CD14-positive monocyte (primary cell): ENCODE results near the gene MFSD8. TPM values are rescaled to one million over a fixed set of nuclear protein-coding genes. Genes with fewer than 3 reads are reported as not detected.
A peak's percentile ranks its signal among the peaks of the same experiment; 100 is the strongest.

ENCODE experiments used
- DNase-seq, 3 donors: peaks; one replicate each; pipeline ENCODE4 v3.0.0-alpha.2; 2011 to 2022
- H2AFZ ChIP-seq: 2 replicates; pipeline ENCODE4 v1.6.0; 2012; ENCODE audit warnings: mild to moderate bottlenecking, low read depth, low read length, inconsistent platforms; ENCODE audit not compliant: insufficient read depth, poor library complexity, severe bottlenecking
- H3K27ac ChIP-seq, 2 donors: 1 replicate in 1 of 2; 2 replicates in 1 of 2; pipeline ENCODE4 v1.5.1; 2012 to 2013; ENCODE audit warnings: low read length in 2 of 2, control low read depth in 1 of 2, inconsistent platforms in 1 of 2, low read depth in 1 of 2, mild to moderate bottlenecking in 1 of 2
- H3K27me3 ChIP-seq, 2 donors: one replicate each; pipeline versions ENCODE4 v1.6.0 to v1.6.1; 2011 to 2013; ENCODE audit warnings: low read length in 2 of 2; ENCODE audit not compliant: control insufficient read depth in 2 of 2, insufficient read depth in 2 of 2
- H3K36me3 ChIP-seq, 2 donors: replicated peaks in 1 of 2; 1 replicate in 1 of 2; 2 replicates in 1 of 2; pipeline versions ENCODE4 v1.5.1 to v1.6.1; 2012 to 2013; ENCODE audit warnings: low read length in 2 of 2, control low read depth in 1 of 2, inconsistent platforms in 1 of 2, mild to moderate bottlenecking in 1 of 2; ENCODE audit not compliant: insufficient read depth in 2 of 2, control insufficient read depth in 1 of 2
- H3K4me1 ChIP-seq, 2 donors: 1 replicate in 1 of 2; 2 replicates in 1 of 2; pipeline versions ENCODE4 v1.5.1 to v1.6.1; 2012 to 2013; ENCODE audit warnings: low read length in 2 of 2, control low read depth in 1 of 2, inconsistent platforms in 1 of 2, mild to moderate bottlenecking in 1 of 2, moderate library complexity in 1 of 2; ENCODE audit not compliant: insufficient read depth in 2 of 2, control insufficient read depth in 1 of 2
- H3K4me2 ChIP-seq: replicated peaks from 2 replicates; pipeline ENCODE3; 2012; ENCODE audit warnings: low read length, moderate library complexity, mild to moderate bottlenecking; ENCODE audit not compliant: poor library complexity, severe bottlenecking; ENCODE audit errors: extremely low read depth
- H3K4me3 ChIP-seq, 3 experiments: fragments of 200-600 bp in 1 of 3; sonication (generic) in 1 of 3; replicated peaks in 1 of 3; 1 replicate in 2 of 3; 2 replicates in 1 of 3; pipeline ENCODE4 v1.5.1; 2011 to 2013; ENCODE audit warnings: low read length in 3 of 3, mild to moderate bottlenecking in 3 of 3, control low read depth in 2 of 3, low read depth in 2 of 3, inconsistent platforms in 1 of 3, moderate library complexity in 1 of 3
- H3K79me2 ChIP-seq: 2 replicates; pipeline ENCODE4 v1.6.0; 2012; ENCODE audit warnings: mild to moderate bottlenecking, control low read depth, inconsistent platforms, low read length, moderate library complexity; ENCODE audit not compliant: insufficient read depth
- H3K9ac ChIP-seq: 2 replicates; pipeline ENCODE4 v1.6.0; 2017; ENCODE audit warnings: low read length, mild to moderate bottlenecking; ENCODE audit not compliant: insufficient read depth, poor library complexity, severe bottlenecking
- H3K9me3 ChIP-seq, 2 donors: replicated peaks in 1 of 2; 1 replicate in 1 of 2; 2 replicates in 1 of 2; pipeline versions ENCODE4 v1.5.1 to v1.6.1; 2012 to 2013; ENCODE audit warnings: low read length in 2 of 2, control low read depth in 1 of 2; ENCODE audit not compliant: control insufficient read depth in 1 of 2, insufficient read depth in 1 of 2
- H4K20me1 ChIP-seq: 2 replicates; pipeline ENCODE4 v1.6.0; 2012; ENCODE audit warnings: mild to moderate bottlenecking, low read length, control low read depth, moderate library complexity; ENCODE audit not compliant: insufficient read depth
- H3K27ac Mint-ChIP-seq, 7 donors: one replicate each; pipeline ENCODE4 v1.8.0; 2020; ENCODE audit warnings: mild to moderate bottlenecking in 7 of 7, mixed read lengths in 7 of 7, moderate library complexity in 6 of 7, inconsistent platforms in 2 of 7
- H3K27me3 Mint-ChIP-seq, 3 donors: one replicate each; pipeline ENCODE4 v1.8.0; 2021 to 2022; ENCODE audit warnings: low read depth in 3 of 3, mild to moderate bottlenecking in 3 of 3, mixed read lengths in 3 of 3, moderate library complexity in 3 of 3, inconsistent platforms in 1 of 3
- H3K36me3 Mint-ChIP-seq, 2 donors: one replicate each; pipeline ENCODE4 v1.8.0; 2020; ENCODE audit warnings: mixed read lengths in 2 of 2, inconsistent platforms in 1 of 2, mild to moderate bottlenecking in 1 of 2
- H3K4me1 Mint-ChIP-seq: one replicate; pipeline ENCODE4 v1.8.0; 2020; ENCODE audit warnings: mild to moderate bottlenecking, mixed read lengths
- H3K4me3 Mint-ChIP-seq, 2 donors: one replicate each; pipeline ENCODE4 v1.8.0; 2020; ENCODE audit warnings: mild to moderate bottlenecking in 2 of 2, mixed read lengths in 2 of 2, moderate library complexity in 1 of 2
- H3K9me3 Mint-ChIP-seq, 7 donors: one replicate each; pipeline ENCODE4 v1.8.0; 2020 to 2022; ENCODE audit warnings: mixed read lengths in 7 of 7, mild to moderate bottlenecking in 6 of 7, moderate library complexity in 6 of 7, inconsistent platforms in 2 of 7
- CTCF ChIP-seq: fragments of 200-600 bp; IDR thresholded peaks from one replicate; pipeline ENCODE4 v1.8.0; 2022; ENCODE audit warnings: antibody characterized with exemption, mild to moderate bottlenecking
- WGBS: methylation state at CpG from one replicate; pipeline ENCODE4 v1.1.5; 2013; ENCODE audit warnings: missing lambda C conversion rate; ENCODE audit not compliant: insufficient coverage; 5-methylcytosine and 5-hydroxymethylcytosine counted together
- intact Hi-C, 2 donors: fragments of 100-400 bp; cut with micrococcal nuclease; formaldehyde crosslinking; loops; one replicate each; pipeline versions ENCODE4 v1.15.0 to v1.15.1; 2023
- polyA plus RNA-seq, 3 donors: library from polyadenylated mRNA; depleted of rRNA in 1 of 3; unstranded in 2 of 3; stranded (reverse) in 1 of 3; fragments of 300-500 nt in 2 of 3; fragments of >200 nt in 1 of 3; fragmentation: Illumina TruSeq in 2 of 3; gene quantifications; 1 replicate in 2 of 3; 2 replicates in 1 of 3; pipeline ENCODE4 v1.2.3, GENCODE V29; 2012 to 2021

The MFSD8 gene
- polyA plus RNA-seq, 3 donors, result 7.0 to 15.8 (median 14.2) TPM

DNA sequence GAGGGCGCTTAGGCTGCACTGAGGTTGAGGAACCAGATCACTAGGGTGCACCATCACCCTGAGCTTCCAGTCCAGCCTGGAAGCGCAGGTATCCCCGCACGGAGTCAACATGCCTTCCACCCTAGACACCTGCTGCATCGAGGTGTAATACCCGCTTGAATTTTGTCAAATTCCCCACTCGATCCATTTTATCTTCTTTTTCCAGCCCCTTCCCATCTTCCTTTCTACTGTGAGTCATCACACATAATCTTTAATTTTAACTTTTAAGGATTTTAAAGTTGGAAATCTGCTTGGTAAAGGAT, 83.5 kb downstream of the MFSD8 start:
- H3K27ac ChIP-seq, result peak overlapping the region in 1 of 2 donors; percentile 97
- H3K27ac Mint-ChIP-seq, result peak overlapping the region in 4 of 7 donors; percentile 8 to 98 (median 98)
- H3K4me3 ChIP-seq, result peak overlapping the region; percentile 86 to 99 (median 87)
- no peaks in the 10 kb centered on the region for H3K27me3 ChIP-seq
- peak overlapping the region; percentile 97 to 98 for H3K4me3 Mint-ChIP-seq
- H3K27me3 Mint-ChIP-seq, result peaks cover 0 to 2% (median 1%) of the 10 kb centered on the region in 3 donors
- peaks cover 36% of the 10 kb centered on the region for H3K79me2 ChIP-seq
- no peak for DNase-seq
- peak overlapping the region; percentile 100 for H2AFZ ChIP-seq
- TF ChIP-seq CTCF, result no peak
- H3K36me3 ChIP-seq, result peaks cover 6 to 21% of the 10 kb centered on the region in 2 donors
- intact Hi-C loops, result loop anchor here (5.0 to 10.0 kb wide), 3 partner anchors 81 to 173 kb away; partner anchors contain the start of genes ABHD18 (in 1 of the 2) and MFSD8 (in 1 of the 2)
- H3K4me1 ChIP-seq, result peaks cover 11 to 14% of the 10 kb centered on the region in 2 donors
- peaks cover 10 to 21% of the 10 kb centered on the region in 2 donors for H3K36me3 Mint-ChIP-seq
- peaks cover 14% of the 10 kb centered on the region for H3K4me1 Mint-ChIP-seq
- H3K9ac ChIP-seq, result peak overlapping the region; percentile 83
- H4K20me1 ChIP-seq, result no peaks in the 10 kb centered on the region
- WGBS, result 2% methylated on average over 6 of the region's 7 CpGs
- H3K4me2 ChIP-seq, result peak overlapping the region; percentile 96
- peaks cover 0 to 2% (median 0%) of the 10 kb centered on the region in 7 donors for H3K9me3 Mint-ChIP-seq
- H3K9me3 ChIP-seq, result no peaks in the 10 kb centered on the region

GRCh38 chr4:127880763-127881562, 84.0 kb downstream of the MFSD8 start, which contains the start of gene PLK4:
Gene PLK4 (plus strand): TSS chr4:127880893. CDS start chr4:127881135, 242 bp downstream.
- TF ChIP-seq CTCF, result no peak
- intact Hi-C loops, result loop anchor here (5.0 to 10.0 kb wide), 3 partner anchors 81 to 174 kb away; partner anchors contain the start of genes ABHD18 (in 1 of the 2) and MFSD8 (in 1 of the 2)
- peak; percentile 91 to 96 (median 91) for DNase-seq
- Mint-ChIP-seq H3K9me3 (peaks cover 0 to 2% (median 0%) of the 10 kb centered on the region in 7 donors), H3K36me3 (peaks cover 5 to 15% of the 10 kb centered on the region in 2 donors), H3K27ac (peak within 1 kb of the TSS; percentile 97 to 98 (median 98)), H3K4me1 (peaks cover 14% of the 10 kb centered on the region), H3K4me3 (peak within 1 kb of the TSS; percentile 97 to 98), H3K27me3 (peaks cover 0 to 2% (median 1%) of the 10 kb centered on the region in 3 donors)
- Histone ChIP-seq H4K20me1 (no peaks in the 10 kb centered on the region), H3K79me2 (peaks cover 31% of the 10 kb centered on the region), H3K27ac (peak within 1 kb of the TSS; percentile 80 to 97), H2AFZ (peak within 1 kb of the TSS; percentile 100), H3K4me2 (peak within 1 kb of the TSS; percentile 96), H3K27me3 (no peaks in the 10 kb centered on the region), H3K4me1 (peaks cover 11 to 14% of the 10 kb centered on the region in 2 donors), H3K36me3 (peaks cover under 1 to 15% of the 10 kb centered on the region in 2 donors), H3K9me3 (no peaks in the 10 kb centered on the region), H3K9ac (peak within 1 kb of the TSS; percentile 83), H3K4me3 (peak within 1 kb of the TSS; percentile 86 to 99 (median 87))
- under 1% methylated on average over 70 of the region's 70 CpGs for WGBS
